DMS114 treated with DMSO at 0.1 percent for 48 hours (cell line): ENCODE data around the gene HIC2.
"Not testable (repeated sequence)": the region's sequence is repeated elsewhere in the genome, so short reads cannot be mapped to it uniquely, and the experiment has no call there.

Source experiments
- DNase-seq: peaks from one replicate; lab custom pipeline; 2025; ENCODE audit not compliant: unreplicated experiment; lab: John Stamatoyannopoulos, UW

HIC2 gene

GRCh38 chr22:21417227-21417746 lies at the start of gene HIC2:
TSS of gene HIC2 (plus strand) at chr22:21417371. CDS start at chr22:21442832, 25,461 bp downstream.
- not testable (repeated sequence) for DNase-seq

GRCh38 chr22:21368603-21369310 lies 48.4 kb upstream of the HIC2 start:
- not testable (repeated sequence) for DNase-seq

GRCh38 chr22:21375880-21376279 lies 41.3 kb upstream of the HIC2 start:
- not testable (repeated sequence) for DNase-seq

GRCh38 chr22:21383701-21384467 lies 33.3 kb upstream of the HIC2 start, which contains the start of gene RIMBP3B:
TSS of gene RIMBP3B (plus strand) at chr22:21383751. CDS start at chr22:21383859, 108 bp downstream.
- not testable (repeated sequence) for DNase-seq

GRCh38 chr22:21384468-21385357 lies 32.5 kb upstream of the HIC2 start:
- not testable (repeated sequence) for DNase-seq

- DNase-seq: not testable (repeated sequence)
Measured at GRCh38 chr22:21389480-21389879, 27.7 kb upstream of the HIC2 start.

GRCh38 chr22:21390013-21390412 lies 27.2 kb upstream of the HIC2 start:
- not testable (repeated sequence) for DNase-seq

- not testable (repeated sequence) for DNase-seq
Measured at GRCh38 chr22:21394613-21395012, 22.6 kb upstream of the HIC2 start.

GRCh38 chr22:21401197-21401969 lies 15.8 kb upstream of the HIC2 start:
- not testable (repeated sequence) for DNase-seq

GRCh38 chr22:21402763-21403314 lies 14.3 kb upstream of the HIC2 start:
- DNase-seq: not testable (repeated sequence)

- DNase-seq: not testable (repeated sequence)
Measured at GRCh38 chr22:21407139-21407538, 10.0 kb upstream of the HIC2 start.

GRCh38 chr22:21407792-21408191 lies 9.4 kb upstream of the HIC2 start:
- DNase-seq: not testable (repeated sequence)

- DNase-seq: not testable (repeated sequence)
Measured at GRCh38 chr22:21416375-21416774, 796 bp upstream of the HIC2 start.

- DNase-seq: not testable (repeated sequence)
Measured at GRCh38 chr22:21417853-21418252, 682 bp downstream of the HIC2 start.

- not testable (repeated sequence) for DNase-seq
Measured at GRCh38 chr22:21418974-21419638, 1.9 kb downstream of the HIC2 start.

GRCh38 chr22:21420180-21420763 lies 3.1 kb downstream of the HIC2 start:
- not testable (repeated sequence) for DNase-seq

- DNase-seq: not testable (repeated sequence)
Measured at GRCh38 chr22:21424084-21424709, 7.0 kb downstream of the HIC2 start.
